HepG2 (cell line): Measurements from ENCODE around the gene PSMG3. TPM values are rescaled to one million over a fixed set of nuclear protein-coding genes. Genes with fewer than 3 reads are reported as not detected.
A peak's percentile ranks its signal among the peaks of the same experiment; 100 is the strongest.

Source experiments
- ATAC-seq: fragments of 200-7000 bp; cut with Tn5 transposase; 3 replicates; pipeline ENCODE4 v1.9.1; 2020; ENCODE audit warnings: mild to moderate bottlenecking, moderate library complexity
- BruUV-seq: library from RNA; stranded (reverse); fragments of 400-500 nt; replicated peaks from 2 replicates; lab custom pipeline; 2021; lab: Mats Ljungman, UMichigan
- CTCF ChIA-PET: fragments of 300-600 bp; formaldehyde crosslinking; extraction: SDS; loops from one replicate; lab custom pipeline; 2021; ENCODE audit warnings: low total read pairs, inconsistent platforms, low intra/inter-chr PET ratio; lab: Yijun Ruan, JAX
- POLR2A ChIA-PET: fragments of 350-600 bp; sonication (Branson Sonifier 250); formaldehyde crosslinking; loops from one replicate; lab custom pipeline; 2020; ENCODE audit warnings: antibody characterized with exemption, inconsistent platforms; lab: Yijun Ruan, JAX
- DNase-seq: peaks from one replicate; pipeline ENCODE4 v3.0.0-alpha.2; 2015; ENCODE audit warnings: low spot score
- FAIRE-seq: peaks from 3 replicates; lab custom pipeline; 2011; peaks lifted over from hg19 to GRCh38; lab: Jason Lieb, UNC
- H2AFZ ChIP-seq: one replicate; pipeline ENCODE4 v1.6.1; 2011; ENCODE audit warnings: low read length, inconsistent platforms
- H3K27ac ChIP-seq: fragments of 300-600 bp; 3 replicates; pipeline ENCODE4 v1.8.0; 2011; ENCODE audit warnings: mixed run types, mild to moderate bottlenecking, mixed read lengths, low read length, inconsistent platforms; ENCODE audit not compliant: insufficient read depth; ENCODE audit errors: extremely low read length
- H3K27me3 ChIP-seq, 2 experiments: fragments of 200-600 bp in 1 of 2; 2 replicates in 1 of 2; 3 replicates in 1 of 2; pipeline versions ENCODE4 v1.6.0 to v1.8.0; 2011; ENCODE audit warnings: low read length in 2 of 2, mild to moderate bottlenecking in 2 of 2, moderate library complexity in 2 of 2, inconsistent platforms in 1 of 2; ENCODE audit not compliant: insufficient read depth in 2 of 2, control insufficient read depth in 1 of 2
- H3K36me3 ChIP-seq, 2 experiments: fragments of 200-600 bp in 1 of 2; replicated peaks in 1 of 2; 2 replicates in 1 of 2; 3 replicates in 1 of 2; pipeline versions ENCODE4 v1.5.1 to v1.8.0; 2011; ENCODE audit warnings: low read length in 2 of 2, inconsistent platforms in 1 of 2; ENCODE audit not compliant: insufficient read depth in 2 of 2, control insufficient read depth in 1 of 2
- H3K4me1 ChIP-seq: 2 replicates; pipeline ENCODE4 v1.5.1; 2012; ENCODE audit warnings: low read length, inconsistent platforms; ENCODE audit not compliant: insufficient read depth
- H3K4me2 ChIP-seq: 2 replicates; pipeline ENCODE4 v1.6.0; 2011; ENCODE audit warnings: low read depth, low read length, inconsistent platforms
- H3K4me3 ChIP-seq, 3 experiments: fragments of 200-600 bp in 1 of 3; sonication (generic), shearing (Covaris generic) in 1 of 3; replicated peaks in 1 of 3; 2 replicates each; pipeline ENCODE4 v1.5.1; 2011 to 2016; ENCODE audit warnings: low read length in 3 of 3, inconsistent platforms in 2 of 3, low read depth in 2 of 3, mild to moderate bottlenecking in 2 of 3, control low read depth in 1 of 3, mixed read lengths in 1 of 3; ENCODE audit not compliant: insufficient read depth in 1 of 3
- H3K79me2 ChIP-seq: one replicate; pipeline ENCODE4 v1.6.1; 2011; ENCODE audit warnings: low read length, inconsistent platforms; ENCODE audit not compliant: insufficient read depth
- H3K9ac ChIP-seq: 2 replicates; pipeline ENCODE4 v1.6.0; 2011; ENCODE audit warnings: mild to moderate bottlenecking, low read depth, low read length, inconsistent platforms; ENCODE audit not compliant: insufficient read depth
- H3K9me3 ChIP-seq: 2 replicates; pipeline ENCODE4 v1.5.1; 2012; ENCODE audit warnings: mild to moderate bottlenecking, low read length
- H4K20me1 ChIP-seq: 2 replicates; pipeline ENCODE4 v1.6.0; 2011; ENCODE audit warnings: inconsistent platforms, mild to moderate bottlenecking, low read length, moderate library complexity; ENCODE audit not compliant: insufficient read depth
- CREM ChIP-seq, 2 experiments: sonication (generic) in 1 of 2; formaldehyde crosslinking in 1 of 2; IDR thresholded peaks; 2 replicates each; pipeline versions ENCODE4 v1.4.0 to v1.6.1; 2016 to 2020; ENCODE audit warnings: antibody characterized with exemption in 1 of 2, mild to moderate bottlenecking in 1 of 2, missing genetic modification reagents in 1 of 2
- POLR2AphosphoS2 ChIP-seq: IDR thresholded peaks from 2 replicates; pipeline ENCODE4 v1.6.1; 2011; ENCODE audit warnings: low read depth, low read length, improper control_type of control experiment
- SALL2 ChIP-seq: sonication (generic); formaldehyde crosslinking; IDR thresholded peaks from 2 replicates; pipeline ENCODE4 v1.8.1; 2023; ENCODE audit warnings: mild to moderate bottlenecking, missing genetic modification reagents, inconsistent platforms
- WIZ ChIP-seq: sonication (generic); formaldehyde crosslinking; IDR thresholded peaks from 2 replicates; pipeline ENCODE4 v1.5.1; 2020; ENCODE audit warnings: mild to moderate bottlenecking, missing genetic modification reagents
- ZNF605 ChIP-seq: sonication (generic); formaldehyde crosslinking; IDR thresholded peaks from 2 replicates; pipeline ENCODE4 v1.8.0; 2022; ENCODE audit warnings: mild to moderate bottlenecking, missing genetic modification reagents
- ZNF83 ChIP-seq: sonication (generic); formaldehyde crosslinking; IDR thresholded peaks from 2 replicates; pipeline ENCODE4 v1.4.0; 2020; ENCODE audit warnings: missing genetic modification reagents, mild to moderate bottlenecking, borderline replicate concordance
- WGBS: methylation state at CpG from one replicate; pipeline ENCODE4 v1.1.6; 2017; ENCODE audit warnings: low lambda C conversion rate; 5-methylcytosine and 5-hydroxymethylcytosine counted together
- in situ Hi-C: cut with HindIII; loops from 2 replicates; pipeline ENCODE4 v1.10.0; 2017; ENCODE audit warnings: low pct_unique_long_range_greater_than_20kb; ENCODE audit not compliant: extremely low pct_ligation_motif_present
- intact Hi-C: fragments of 100-400 bp; cut with micrococcal nuclease; formaldehyde crosslinking; loops from one replicate; pipeline ENCODE4 v1.10.0; 2022; ENCODE audit not compliant: unreplicated experiment
- polyA plus RNA-seq, 8 experiments: library from polyadenylated mRNA; depleted of rRNA in 3 of 8; stranded (reverse) in 7 of 8; unstranded in 1 of 8; fragments of >200 nt; fragmentation: Illumina TruSeq in 4 of 8; extraction: Trizol in 4 of 8; gene quantifications; 2 replicates each; pipeline versions ENCODE4 v1.2.1 to v1.2.3, GENCODE V29; 2011 to 2016; ENCODE audit warnings: low read depth in 4 of 8, missing spikeins in 1 of 8, mixed read lengths in 1 of 8; ENCODE audit not compliant: insufficient read depth in 1 of 8
- total RNA-seq, 5 experiments: library from RNA; depleted of rRNA; stranded (reverse); fragments of >200 nt; fragmentation: Illumina TruSeq; extraction: Trizol; gene quantifications; 2 replicates each; pipeline ENCODE4 v1.2.3, GENCODE V29; 2016; ENCODE audit warnings: low read depth in 1 of 5
- TF ChIP-seq, protein P1 (sequence below): sonication (generic); formaldehyde crosslinking; IDR thresholded peaks from 2 replicates; pipeline ENCODE4 v1.5.1; 2020; ENCODE audit warnings: mild to moderate bottlenecking, missing genetic modification reagents
- TF ChIP-seq, protein P2 (sequence below): sonication (generic); formaldehyde crosslinking; IDR thresholded peaks from 2 replicates; pipeline ENCODE4 v1.4.0; 2020; ENCODE audit warnings: missing genetic modification reagents
- TF ChIP-seq, protein P3 (sequence below): sonication (generic); formaldehyde crosslinking; IDR thresholded peaks from 2 replicates; pipeline ENCODE4 v1.4.0; 2020; ENCODE audit warnings: missing genetic modification reagents

Gene PSMG3
- total and polyA plus RNA-seq, 2 of the 13 experiments (the other 11 are each of a cell fraction or from before 2014, with no cell fraction given), result 29.6 to 48.4 TPM

DNA sequence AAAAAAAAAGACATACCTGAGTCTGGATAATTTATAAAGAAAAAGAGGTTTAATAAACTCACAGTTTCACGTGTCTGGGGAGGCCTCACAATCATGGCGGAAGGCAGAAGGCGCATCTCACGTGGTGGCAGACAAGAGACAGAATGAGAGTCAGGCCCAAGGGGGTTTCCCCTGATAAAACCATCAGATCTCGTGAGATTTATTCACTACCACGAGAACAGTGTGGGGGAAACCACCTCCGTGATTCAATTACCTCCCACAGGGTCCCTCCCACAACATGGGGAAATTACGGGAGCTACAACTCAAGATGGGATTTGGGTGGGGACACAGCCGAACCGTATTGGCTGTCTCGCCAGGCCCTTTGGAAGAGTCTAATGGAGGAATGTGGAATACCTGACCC lies 48.4 kb downstream of the PSMG3 start:
- in situ Hi-C loops, result no loop called here
- Histone ChIP-seq H3K4me1 (peaks cover 60% of the 10 kb centered on the region), H4K20me1 (no peaks in the 10 kb centered on the region), H3K27ac (no peak overlapping the region), H3K36me3 (no peaks in the 10 kb centered on the region), H3K9ac (no peak overlapping the region), H3K4me3 (no peak overlapping the region), H3K4me2 (no peak overlapping the region), H2AFZ (no peak overlapping the region), H3K79me2 (no peaks in the 10 kb centered on the region), H3K27me3 (peaks cover 0 to 18% of the 10 kb centered on the region in 2 experiments; a peak in 4 of 5 replicates), H3K9me3 (no peaks in the 10 kb centered on the region)
- POLR2A ChIA-PET, result no interaction called here
- TF ChIP-seq, protein P1, sequence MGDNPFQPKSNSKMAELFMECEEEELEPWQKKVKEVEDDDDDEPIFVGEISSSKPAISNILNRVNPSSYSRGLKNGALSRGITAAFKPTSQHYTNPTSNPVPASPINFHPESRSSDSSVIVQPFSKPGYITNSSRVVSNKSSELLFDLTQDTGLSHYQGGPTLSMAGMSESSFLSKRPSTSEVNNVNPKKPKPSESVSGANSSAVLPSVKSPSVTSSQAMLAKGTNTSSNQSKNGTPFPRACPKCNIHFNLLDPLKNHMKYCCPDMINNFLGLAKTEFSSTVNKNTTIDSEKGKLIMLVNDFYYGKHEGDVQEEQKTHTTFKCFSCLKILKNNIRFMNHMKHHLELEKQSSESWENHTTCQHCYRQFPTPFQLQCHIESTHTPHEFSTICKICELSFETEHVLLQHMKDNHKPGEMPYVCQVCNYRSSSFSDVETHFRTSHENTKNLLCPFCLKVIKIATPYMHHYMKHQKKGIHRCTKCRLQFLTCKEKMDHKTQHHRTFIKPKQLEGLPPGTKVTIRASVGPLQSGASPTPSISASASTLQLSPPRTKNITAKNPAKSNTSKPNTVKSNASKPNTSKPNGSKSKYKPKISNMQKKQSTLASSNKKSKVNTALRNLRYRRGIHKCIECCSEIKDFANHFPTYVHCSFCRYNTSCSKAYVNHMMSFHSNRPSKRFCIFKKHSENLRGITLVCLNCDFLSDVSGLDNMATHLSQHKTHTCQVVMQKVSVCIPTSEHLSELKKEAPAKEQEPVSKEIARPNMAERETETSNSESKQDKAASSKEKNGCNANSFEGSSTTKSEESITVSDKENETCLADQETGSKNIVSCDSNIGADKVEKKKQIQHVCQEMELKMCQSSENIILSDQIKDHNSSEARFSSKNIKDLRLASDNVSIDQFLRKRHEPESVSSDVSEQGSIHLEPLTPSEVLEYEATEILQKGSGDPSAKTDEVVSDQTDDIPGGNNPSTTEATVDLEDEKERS (CRISPR knock-in tag), result no peak
- TF ChIP-seq SALL2, result no peak
- intact Hi-C loops, result loop anchor here (2.0 to 5.0 kb wide), 2 partner anchors 15 to 36 kb away; partner anchors contain the start of gene TMEM184A
- 86% methylated on average over 11 of the region's 11 CpGs for WGBS
- FAIRE-seq, result no peak
- no peak for DNase-seq
- ATAC-seq, result no peak
- CTCF ChIA-PET, result no interaction called here
- BruUV-seq, result no TSS peak

DNA sequence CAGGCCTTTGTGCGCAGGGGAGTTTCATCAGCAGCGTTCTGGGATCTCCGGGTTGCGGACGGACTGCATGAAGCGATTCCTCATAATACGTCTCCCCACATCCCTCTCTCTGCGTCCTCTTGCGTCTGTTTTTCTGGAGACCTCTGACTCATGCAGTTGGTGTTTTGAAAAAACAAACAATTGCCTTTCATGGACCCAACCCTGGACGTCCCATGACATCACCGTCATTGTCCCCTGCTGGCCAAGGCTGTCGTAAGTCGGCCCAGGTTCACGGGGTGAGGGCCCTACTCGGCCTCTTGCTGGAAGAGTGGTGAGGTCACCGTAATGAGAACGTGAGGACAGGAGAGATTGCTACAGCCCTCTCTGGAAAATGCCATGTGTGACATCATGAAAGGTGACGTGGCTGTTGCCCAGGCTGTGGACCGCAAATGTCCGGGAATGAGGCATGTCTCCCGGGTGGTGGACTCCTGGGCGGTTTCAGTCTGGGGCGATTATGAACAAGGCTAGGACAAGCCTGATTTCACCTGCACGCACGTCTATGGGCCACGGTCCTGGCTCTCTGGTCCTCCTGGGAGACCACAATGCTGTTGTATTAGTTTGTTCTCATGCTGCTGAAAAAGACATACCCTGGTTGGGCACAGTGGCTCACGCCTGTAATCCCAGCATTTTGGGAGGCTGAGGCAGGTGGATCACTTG lies 49.1 kb downstream of the PSMG3 start:
- peak overlapping the region; percentile 79 for H3K4me2 ChIP-seq
- BruUV-seq, result no TSS peak
- CTCF ChIA-PET, result interaction anchor here (0.6 kb wide), 1 partner anchor 37 kb away, joined by 3 read pairs; no protein-coding TSS in a partner anchor
- no peaks in the 10 kb centered on the region for H4K20me1 ChIP-seq
- peaks cover 0 to 15% of the 10 kb centered on the region in 2 experiments; a peak in 4 of 5 replicates for H3K27me3 ChIP-seq
- intact Hi-C loops (loop anchor here (2.0 to 5.0 kb wide), 2 partner anchors 14 to 37 kb away; partner anchors contain the start of gene TMEM184A), in situ Hi-C loops (no loop called here)
- no peaks in the 10 kb centered on the region for H3K36me3 ChIP-seq
- H3K27ac ChIP-seq, result peak overlapping the region; percentile 60
- peak; percentile 88 for FAIRE-seq
- H3K9ac ChIP-seq, result peak overlapping the region; percentile 76
- no peak overlapping the region for H2AFZ ChIP-seq
- no peaks in the 10 kb centered on the region for H3K9me3 ChIP-seq
- POLR2A ChIA-PET, result interaction anchor here (0.7 kb wide), 1 partner anchor 20 kb away, joined by 3 read pairs; no protein-coding TSS in a partner anchor
- peak; percentile 96 for DNase-seq
- 9% methylated on average over 16 of the region's 27 CpGs for WGBS
- H3K4me1 ChIP-seq, result peaks cover 68% of the 10 kb centered on the region
- H3K79me2 ChIP-seq, result no peaks in the 10 kb centered on the region
- H3K4me3 ChIP-seq, result peak overlapping the region in 2 of 3 experiments; percentile 30 to 50; a peak in 4 of 6 replicates
- peak; percentile 77 for ATAC-seq
- TF ChIP-seq POLR2AphosphoS2, result no peak
- TF ChIP-seq, protein P2, sequence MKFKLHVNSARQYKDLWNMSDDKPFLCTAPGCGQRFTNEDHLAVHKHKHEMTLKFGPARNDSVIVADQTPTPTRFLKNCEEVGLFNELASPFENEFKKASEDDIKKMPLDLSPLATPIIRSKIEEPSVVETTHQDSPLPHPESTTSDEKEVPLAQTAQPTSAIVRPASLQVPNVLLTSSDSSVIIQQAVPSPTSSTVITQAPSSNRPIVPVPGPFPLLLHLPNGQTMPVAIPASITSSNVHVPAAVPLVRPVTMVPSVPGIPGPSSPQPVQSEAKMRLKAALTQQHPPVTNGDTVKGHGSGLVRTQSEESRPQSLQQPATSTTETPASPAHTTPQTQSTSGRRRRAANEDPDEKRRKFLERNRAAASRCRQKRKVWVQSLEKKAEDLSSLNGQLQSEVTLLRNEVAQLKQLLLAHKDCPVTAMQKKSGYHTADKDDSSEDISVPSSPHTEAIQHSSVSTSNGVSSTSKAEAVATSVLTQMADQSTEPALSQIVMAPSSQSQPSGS, result peak; percentile 96; the same call in 1 of the 2 replicates
- no peak for TF ChIP-seq ZNF83 (CRISPR knock-in tag)
- TF ChIP-seq WIZ (CRISPR knock-in tag), result 0 out of 2 replicates have a peak, but pooled peaks have one; percentile 42
- TF ChIP-seq, protein P3, sequence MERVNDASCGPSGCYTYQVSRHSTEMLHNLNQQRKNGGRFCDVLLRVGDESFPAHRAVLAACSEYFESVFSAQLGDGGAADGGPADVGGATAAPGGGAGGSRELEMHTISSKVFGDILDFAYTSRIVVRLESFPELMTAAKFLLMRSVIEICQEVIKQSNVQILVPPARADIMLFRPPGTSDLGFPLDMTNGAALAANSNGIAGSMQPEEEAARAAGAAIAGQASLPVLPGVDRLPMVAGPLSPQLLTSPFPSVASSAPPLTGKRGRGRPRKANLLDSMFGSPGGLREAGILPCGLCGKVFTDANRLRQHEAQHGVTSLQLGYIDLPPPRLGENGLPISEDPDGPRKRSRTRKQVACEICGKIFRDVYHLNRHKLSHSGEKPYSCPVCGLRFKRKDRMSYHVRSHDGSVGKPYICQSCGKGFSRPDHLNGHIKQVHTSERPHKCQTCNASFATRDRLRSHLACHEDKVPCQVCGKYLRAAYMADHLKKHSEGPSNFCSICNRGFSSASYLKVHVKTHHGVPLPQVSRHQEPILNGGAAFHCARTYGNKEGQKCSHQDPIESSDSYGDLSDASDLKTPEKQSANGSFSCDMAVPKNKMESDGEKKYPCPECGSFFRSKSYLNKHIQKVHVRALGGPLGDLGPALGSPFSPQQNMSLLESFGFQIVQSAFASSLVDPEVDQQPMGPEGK (CRISPR knock-in tag), result peak; percentile 40; the same call in 1 of the 2 replicates
- peak; percentile 89 for TF ChIP-seq CREM (IDR thresholded peaks at IDR 0.05)
- 0 out of 2 replicates have a peak, but pooled peaks have one; percentile 17 for TF ChIP-seq CREM (CRISPR knock-in tag; IDR thresholded peaks at IDR 0.05)
- peak; percentile 60; the same call in 1 of the 2 replicates for TF ChIP-seq ZNF605
